HG03460 (cell line): ENCODE measurements around the gene DHRS4.
"Not testable (repeated sequence)": the region's sequence is repeated elsewhere in the genome, so short reads cannot be mapped to it uniquely, and the experiment has no call there.

Experiments used
- ATAC-seq: cut with Tn5 transposase; IDR thresholded peaks from one replicate; pipeline ENCODE4 v1.9.1; 2021; ENCODE audit not compliant: unreplicated experiment

Gene DHRS4

DNA sequence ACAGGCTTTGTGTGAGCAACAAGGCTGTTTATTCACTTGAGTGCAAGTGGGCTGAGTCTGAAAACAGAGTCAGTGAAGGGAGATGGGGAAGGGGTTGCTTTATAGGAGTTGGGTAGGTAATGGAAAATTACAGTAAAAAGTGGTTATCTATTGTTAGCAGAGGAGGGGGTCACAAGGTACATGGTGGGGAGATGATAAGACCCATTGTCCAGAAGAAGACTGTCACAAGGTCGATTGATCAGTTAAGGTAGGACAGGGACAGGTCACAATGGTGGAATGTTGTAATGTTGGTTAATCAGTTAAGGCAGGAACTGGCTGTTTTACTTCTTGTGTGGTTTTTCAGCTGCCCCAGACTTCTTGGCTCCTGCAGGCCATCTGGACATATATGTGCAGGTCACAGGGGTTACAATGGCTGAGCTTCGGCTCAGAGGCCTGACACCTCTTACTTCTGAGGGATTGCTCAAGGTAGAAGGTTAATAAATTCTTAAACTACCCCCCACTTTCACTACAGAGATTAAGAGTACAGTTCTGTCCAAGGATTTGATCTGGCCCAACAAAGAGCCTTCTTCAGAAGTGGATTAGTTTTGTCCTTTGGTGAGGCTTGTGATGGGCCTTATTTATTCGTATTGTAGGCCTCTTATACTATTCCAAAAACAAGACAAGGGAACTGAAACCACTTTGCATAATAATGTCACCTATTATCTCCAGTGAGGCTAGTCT, 13.8 kb upstream of the DHRS4 start:
- ATAC-seq = no peak

DNA sequence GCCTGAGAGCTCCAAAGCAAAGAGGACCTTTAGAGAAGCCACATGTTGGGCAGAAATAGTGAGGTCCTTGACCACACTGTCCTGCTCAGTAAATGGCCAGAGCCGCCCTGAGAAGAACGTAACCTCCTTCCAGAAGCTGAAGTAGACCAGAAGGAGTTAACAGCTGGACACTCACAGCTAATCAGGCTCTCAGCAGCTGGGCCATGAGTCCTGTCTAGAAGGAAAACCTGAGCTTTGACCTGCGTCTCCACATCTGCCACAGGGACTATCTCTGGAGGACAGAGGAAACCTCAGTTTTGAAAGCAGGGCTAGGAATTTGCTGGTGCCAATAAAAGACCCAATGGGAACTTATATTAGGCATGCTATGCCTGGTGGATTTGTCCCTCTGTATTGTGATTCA, 12.3 kb upstream of the DHRS4 start:
- no peak for ATAC-seq

DNA sequence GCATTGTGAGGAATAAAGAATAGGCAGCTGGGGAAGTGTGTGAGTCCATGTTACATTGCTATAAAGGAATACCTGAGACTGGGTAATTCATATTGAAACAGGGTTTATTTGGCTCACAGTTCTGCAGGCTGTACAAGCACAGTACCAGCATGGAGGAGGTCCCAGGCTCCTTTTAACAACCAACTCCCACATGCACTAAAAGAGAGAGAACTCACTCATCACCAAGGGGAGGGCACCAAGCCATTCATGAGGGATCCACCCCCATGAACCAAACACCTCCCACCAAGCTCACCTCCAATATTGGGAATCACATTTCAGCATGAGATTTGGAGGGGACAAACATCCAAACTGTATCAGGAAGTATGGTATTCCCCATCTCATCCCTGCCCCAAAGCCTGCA, 11.9 kb upstream of the DHRS4 start:
- no peak for ATAC-seq

DNA sequence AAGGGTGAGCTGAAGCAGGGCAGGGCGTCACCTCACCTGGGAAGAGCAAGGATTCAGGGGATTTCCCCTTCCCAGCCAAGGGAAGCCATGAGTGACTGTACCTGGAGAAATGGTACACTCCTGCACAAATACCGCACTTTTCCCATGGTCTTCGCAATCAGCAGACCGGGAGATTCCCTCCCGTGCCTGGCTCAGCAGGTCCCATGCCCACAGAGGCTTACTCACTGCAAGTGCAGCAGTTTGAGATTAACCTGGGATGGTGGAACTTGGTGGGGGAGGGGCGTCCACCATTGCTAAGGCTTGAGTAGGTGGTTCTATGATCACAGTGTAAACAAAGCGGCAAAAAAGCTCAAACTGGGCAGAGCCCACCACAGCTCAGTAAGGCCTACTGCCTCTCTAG, 11.0 kb upstream of the DHRS4 start:
- no peak for ATAC-seq

DNA sequence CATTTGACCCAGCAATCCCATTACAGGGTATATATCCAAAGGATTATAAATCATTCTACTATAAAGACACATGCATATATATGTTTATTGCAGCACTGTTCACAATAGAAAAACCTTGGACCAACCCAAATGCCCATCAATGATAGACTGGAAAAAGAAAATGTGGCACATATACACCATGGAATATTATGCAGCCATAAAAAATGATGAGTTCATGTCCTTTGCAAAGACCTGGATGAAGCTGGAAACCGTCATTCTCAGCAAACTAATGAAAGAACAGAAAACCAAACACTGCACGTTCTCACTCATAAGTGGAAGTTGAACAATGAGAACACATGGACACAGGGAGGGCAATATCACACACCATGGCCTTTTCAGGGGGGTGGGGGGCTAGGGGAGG, 4.5 kb upstream of the DHRS4 start:
- ATAC-seq = not testable (repeated sequence)

DNA sequence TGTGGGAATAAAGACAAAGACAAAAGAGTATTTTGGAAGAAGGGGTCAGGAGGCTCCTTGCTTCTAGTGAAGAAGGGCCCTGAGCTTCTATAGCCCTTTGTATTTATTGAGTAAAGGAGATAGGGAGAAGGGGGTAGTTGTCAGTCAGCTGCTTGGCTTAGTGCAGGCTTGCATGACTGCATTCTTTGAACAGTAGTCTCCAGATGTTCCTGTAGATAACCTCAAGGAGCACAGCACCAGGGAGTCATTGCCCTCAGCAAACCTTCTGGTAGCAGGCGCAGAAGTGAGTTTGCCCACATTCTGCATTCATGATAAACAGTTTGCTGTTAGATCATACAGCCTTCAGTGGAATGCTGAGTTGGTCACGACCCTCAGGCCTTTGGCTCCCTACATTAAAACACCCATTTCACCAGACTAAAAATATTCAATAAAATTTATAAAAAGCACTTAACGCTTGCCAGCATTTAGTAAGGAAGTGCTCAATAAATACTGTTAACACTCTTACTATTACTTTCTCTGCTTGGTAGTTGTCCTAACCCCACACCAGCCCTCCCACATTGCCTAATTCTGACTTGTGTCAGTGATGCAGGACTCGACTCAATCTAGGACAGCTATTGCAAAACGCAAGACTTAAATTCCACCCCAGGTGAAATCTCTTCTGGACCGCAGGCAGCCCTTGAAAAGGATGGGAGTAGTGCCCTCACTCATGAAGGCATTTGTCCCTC, 3.0 kb upstream of the DHRS4 start:
- ATAC-seq = no peak

DNA sequence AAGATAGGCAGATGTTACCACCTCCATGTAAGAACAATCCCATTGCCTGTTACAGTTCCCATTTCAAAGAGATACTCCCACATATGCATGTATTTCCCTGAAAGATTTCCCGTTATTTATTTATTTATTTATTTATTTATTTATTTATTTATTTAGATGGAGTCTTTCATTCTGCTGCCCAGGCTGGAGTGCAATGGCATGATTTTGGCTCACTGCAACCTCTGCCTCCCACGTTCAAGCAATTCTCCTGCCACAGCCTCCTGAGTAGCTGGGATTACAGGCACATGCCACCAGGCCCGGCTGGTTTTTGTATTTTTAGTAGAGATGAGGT, 2.5 kb upstream of the DHRS4 start:
- not testable (repeated sequence) for ATAC-seq

DNA sequence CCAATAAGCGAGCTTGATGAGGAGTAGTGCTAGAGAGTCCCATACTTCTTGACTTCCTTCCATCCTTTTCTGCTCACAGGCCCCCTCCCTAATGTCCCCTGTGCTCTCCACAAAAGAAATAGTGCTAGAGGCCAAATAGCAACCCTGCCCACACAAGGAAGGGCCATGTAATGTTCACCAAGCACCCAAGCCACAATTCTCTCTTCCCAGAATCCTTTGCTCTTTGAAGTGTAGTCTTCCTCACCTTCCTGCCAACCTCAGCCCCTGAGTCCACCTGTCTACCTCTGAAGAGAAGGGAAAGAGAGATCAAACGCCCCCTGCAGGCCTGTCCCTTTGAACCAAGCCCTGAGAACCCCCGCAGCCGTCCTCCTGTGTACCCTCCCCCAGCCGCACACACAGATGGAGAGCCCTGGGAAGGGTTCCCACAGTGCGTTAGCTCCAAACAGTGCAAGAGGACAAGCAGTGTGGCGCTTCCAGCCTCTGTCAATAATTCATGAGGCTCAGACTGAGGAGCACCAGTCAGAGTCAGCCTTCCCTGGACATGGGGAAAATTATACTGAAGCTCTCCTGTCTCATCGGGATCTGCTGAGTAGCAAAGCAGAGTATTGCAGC, 1.9 kb upstream of the DHRS4 start:
- ATAC-seq = no peak

DNA sequence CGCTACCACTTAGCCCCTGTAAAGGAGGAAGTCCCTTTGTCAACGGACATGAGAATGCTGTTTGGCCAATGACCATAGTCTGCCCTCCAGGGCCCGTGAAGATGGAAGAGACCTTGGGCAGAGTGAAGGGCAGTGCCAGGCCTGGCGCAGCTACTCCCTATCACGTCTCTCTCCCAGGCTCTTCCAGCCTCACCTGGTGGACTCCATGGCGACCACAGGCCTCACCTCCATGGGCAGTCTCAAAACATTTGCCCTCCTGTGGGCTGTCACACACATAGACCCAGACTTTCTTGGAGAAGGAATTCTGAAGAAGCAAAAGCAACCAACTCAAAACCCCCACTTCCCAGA, 480 bp upstream of the DHRS4 start:
- ATAC-seq = not testable (repeated sequence)

DNA sequence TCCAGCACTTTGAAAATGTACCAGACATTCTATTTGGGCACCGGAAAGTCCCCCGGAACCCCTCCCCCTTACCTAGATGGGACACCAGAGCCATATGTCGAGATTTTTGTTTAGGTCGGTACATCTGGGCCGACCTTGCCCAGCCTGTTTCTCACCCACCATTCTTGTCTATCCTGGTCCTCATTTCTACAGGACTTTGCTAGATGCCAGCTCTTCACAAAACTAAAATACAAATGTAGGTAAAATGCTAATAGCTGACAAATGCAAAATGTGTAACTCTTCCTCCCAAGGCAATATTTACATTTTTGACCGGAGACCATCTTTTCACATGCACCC, 677 bp downstream of the DHRS4 start:
- not testable (repeated sequence) for ATAC-seq

DNA sequence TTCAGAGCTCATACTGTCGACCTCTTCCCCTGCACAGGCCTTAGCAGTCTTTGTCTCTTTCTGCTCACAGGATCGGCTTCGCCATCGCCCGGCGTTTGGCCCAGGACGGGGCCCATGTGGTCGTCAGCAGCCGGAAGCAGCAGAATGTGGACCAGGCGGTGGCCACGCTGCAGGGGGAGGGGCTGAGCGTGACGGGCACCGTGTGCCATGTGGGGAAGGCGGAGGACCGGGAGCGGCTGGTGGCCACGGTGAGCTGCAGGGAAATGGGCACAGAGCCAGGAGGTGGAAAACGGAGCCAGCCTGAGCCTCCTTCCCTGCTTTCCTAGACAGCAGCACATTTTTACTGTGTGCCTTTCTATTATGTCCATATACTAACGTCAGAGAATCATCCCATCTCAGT, 1.4 kb downstream of the DHRS4 start:
- not testable (repeated sequence) for ATAC-seq

DNA sequence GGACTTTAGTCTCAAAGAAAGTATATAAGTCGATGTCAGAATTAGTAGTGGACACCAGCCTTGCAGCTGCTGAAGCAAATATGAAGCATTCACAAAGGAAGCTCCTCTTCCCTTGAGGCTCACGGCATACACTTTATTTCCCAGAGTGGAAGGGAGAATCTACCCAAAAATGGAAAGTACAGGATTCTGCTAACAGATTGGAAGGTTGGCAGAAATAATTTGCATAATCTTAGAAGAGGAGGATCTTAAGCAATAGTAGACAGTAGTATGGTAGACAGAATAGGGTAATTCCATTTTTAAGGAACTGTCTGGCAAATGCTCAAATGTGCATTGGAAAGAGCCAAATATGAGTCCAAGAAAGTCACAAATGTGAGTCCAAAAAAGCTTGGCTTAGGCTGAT, 2.2 kb downstream of the DHRS4 start:
- not testable (repeated sequence) for ATAC-seq

DNA sequence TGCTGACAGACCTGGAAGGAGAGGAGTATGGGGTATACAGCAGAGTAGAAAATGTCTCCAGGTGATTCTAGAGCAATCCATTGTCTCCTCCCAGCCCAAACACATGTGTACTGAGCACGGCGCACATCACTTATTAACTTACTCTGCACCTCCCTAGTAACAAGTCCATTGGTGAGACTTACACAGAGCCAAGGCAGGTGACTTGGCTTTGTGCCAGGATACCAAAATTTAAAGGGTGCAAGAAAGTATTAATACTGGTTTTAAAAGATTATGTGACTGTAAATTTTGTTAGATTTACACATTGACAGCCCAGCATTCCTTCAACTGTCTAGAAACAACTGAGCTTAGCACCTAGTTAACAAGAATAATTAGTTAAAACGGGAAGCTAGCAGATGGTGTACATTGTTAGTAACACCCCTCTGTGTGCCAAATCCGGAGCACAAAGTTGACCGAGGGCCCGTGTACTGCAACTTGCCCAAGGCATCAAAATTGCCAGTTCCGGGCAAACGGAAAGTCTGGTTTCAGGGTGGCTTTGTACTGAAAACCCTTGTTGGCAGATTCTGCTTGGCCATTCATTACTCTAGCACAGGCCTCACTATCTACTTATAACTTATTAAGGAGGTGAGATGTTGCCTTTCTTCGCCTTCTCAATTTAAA, 4.5 kb downstream of the DHRS4 start:
- ATAC-seq = not testable (repeated sequence)

DNA sequence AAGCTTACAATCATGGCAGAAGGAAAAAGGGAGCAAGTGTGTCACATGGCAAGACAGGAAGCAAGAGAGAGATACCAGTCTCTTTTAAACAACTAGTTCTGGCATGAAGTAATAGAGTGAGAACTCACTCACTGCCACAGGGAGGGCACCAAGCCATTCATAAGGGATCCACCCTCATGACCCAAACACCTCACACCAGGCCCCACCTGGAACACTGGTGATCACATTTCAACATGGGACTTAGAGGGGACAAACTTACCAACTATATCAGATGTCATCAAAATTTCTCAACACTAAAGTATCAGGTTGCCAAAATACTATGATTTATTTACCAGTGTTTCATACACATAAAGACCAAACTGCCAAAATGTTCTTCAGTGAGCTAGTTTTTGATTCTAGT, 7.3 kb downstream of the DHRS4 start:
- ATAC-seq = not testable (repeated sequence)

DNA sequence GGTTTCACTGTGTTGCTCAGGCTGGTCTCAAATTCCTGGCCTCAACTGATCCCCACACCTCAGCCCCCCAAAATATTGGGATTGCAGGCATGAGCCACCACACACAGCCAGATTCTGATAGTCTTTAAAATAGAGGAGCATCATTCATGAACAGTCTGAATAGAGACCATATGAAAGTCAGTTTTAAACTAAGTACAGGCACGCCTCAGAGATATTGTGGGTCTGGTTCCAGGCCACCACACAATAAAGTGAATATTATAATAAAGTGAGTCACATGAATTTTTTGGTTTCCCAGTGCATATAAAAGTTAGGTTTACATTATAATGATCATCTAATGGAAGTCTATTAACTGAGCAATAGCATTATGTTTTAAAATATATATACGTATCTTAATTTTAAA, 8.1 kb downstream of the DHRS4 start:
- not testable (repeated sequence) for ATAC-seq

DNA sequence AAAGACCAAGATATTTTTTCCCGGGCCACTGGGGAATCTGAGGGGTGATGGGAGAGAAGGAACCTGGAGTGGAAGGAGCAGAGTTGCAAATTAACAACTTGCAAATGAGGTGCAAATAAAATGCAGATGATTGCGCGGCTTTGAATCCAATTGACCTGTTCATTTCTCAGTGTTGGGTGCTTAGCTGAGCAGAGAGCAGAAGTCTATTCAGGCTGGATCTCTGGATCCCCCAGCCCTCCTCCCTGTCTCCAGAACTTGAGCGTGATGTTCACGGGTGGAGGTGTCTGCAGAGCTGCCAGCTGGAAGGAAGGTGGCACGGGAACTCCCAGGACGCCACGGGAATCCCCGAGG, 15.5 kb downstream of the DHRS4 start:
- ATAC-seq = not testable (repeated sequence)

DNA sequence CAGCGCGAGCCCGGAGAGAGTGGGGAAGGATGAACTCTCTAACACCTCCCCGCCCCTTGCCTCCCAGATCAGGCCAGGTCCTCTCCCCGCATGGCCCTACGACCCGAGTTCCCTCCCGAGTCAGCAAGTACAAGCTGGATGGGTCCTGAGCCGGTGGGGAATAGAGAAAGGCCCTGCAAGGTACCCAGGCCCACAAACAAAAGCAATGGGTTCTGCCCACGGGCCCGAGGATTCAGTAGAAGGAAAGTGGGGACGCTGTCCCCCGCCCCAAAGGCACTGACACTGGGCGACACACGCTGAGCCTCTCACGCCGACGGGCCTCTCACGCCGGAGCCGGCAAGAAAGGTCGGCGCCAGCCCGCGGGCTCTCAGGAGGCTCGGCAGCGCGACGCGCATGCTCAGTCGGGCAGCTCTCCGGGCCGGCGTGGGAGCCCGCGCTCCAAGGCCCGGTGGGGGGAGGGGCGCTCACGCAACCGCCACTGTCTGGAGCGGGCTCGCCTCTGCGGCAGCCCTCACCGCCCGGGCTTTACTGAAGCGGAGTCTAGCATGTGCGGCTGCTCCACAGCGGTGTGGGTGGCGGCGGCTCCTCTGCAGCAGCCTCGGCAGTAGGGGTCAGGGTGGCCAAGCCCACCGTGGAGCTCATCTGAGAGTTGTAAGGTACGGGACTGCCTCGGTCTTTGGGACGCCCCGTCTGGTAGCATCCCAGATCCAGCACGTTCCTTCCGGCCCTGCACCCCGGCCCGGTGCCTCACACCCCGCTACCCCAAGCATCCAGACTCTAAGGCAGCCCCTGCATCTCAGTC, 16.1 kb downstream of the DHRS4 start:
- ATAC-seq = peak; percentile 77

DNA sequence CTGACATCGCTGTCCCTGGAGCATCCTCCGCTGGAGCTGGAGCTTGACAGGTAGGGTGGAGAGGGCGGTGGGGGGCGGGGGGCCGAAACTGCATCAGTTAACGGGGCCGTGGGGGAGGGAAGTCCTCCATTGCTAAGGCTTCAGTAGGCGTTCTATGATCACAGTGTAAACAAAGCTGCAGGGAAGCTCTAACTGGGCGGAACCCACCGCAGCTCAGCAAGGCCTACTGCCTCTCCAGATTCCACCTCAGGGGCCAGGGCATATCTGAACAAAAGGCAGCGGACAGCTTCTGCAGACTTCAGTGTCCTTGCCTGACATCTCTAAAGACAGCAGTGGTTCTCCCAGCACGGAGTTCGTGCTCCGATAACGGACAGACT, 16.7 kb downstream of the DHRS4 start:
- ATAC-seq = not testable (repeated sequence)

DNA sequence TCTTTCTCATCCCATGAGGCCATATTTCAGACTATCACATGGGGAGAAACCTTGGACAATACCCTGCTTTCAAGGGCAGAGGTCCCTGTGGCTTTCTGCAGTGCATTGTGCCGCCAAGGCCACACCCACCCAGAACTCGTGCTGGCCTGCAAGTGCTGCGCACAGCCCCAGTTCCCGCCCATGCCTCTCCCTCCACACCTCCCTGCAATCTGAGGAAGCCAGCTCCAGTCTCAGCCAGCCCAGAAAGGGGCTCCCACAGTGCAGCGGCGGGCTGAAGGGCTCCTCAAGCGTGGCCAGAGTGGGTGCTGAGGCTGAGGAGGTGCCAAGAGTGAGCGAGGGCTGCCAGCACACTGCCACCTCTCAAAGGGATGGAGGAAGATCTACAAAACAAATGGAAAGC, 19.6 kb downstream of the DHRS4 start:
- ATAC-seq = not testable (repeated sequence)

DNA sequence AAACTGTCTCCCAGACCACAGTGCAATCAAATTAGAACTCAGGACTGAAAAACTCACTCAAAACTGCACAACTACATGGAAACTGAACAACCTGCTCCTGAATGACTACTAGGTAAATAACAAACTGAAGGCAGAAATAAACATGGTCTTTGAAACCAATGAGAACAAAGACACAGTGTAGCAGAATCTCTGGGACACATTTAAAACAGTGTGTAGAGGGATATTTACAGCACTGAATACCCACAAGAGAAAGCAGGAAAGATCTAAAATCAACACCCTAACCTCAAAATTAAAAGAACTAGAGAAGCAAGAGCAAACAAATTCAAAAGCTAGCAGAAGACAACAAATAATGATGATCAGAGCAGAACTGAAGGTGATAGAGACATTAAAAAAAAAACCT, 20.5 kb downstream of the DHRS4 start:
- not testable (repeated sequence) for ATAC-seq

DNA sequence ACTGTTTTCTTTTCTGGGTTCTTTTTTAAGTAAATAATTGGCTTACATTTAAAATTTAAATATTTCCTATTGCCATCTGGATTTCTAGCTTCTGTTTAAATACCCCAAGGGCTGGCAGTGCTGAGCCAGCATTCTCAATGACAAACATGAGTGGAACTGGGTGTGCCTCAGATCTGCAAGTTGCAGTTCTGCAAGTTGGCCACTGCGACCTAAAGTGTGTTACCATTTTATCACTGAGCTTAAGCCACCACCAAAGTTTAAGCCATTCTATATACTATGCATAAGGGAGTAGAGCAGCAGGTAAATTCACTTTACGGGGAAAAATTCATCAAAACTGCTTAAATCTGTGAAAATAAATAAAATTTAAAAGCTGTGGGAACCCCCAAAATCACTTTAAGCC, 23.6 kb downstream of the DHRS4 start:
- ATAC-seq = not testable (repeated sequence)
